Upper lobe of left lung (tissue), 4 donors: ENCODE measurements around the gene MOB2.

Experiments used
- CTCF ChIP-seq, 6 experiments: fragments of 450-650 bp in 4 of 6; fragments of 200-600 bp in 2 of 6; sonication (generic) in 2 of 6; IDR thresholded peaks; one replicate each; pipeline ENCODE4 v1.5.1; 2016 to 2019; ENCODE audit warnings: antibody characterized with exemption in 6 of 6
- POLR2A ChIP-seq, 4 donors: fragments of 450-650 bp; IDR thresholded peaks; one replicate each; pipeline ENCODE4 v1.5.1; 2016 to 2017; ENCODE audit warnings: antibody characterized with exemption in 4 of 4, mild to moderate bottlenecking in 2 of 4
- POLR2AphosphoS5 ChIP-seq, 2 donors: sonication (generic); formaldehyde crosslinking; IDR thresholded peaks; one replicate each; pipeline ENCODE4 v1.5.1; 2017; ENCODE audit warnings: antibody characterized with exemption in 2 of 2

GRCh38 chr11:1461826-1462697 lies 24.5 kb downstream of the MOB2 start:
- TF ChIP-seq CTCF (IDR thresholded peaks at IDR 0.05) (no peak), POLR2A (IDR thresholded peaks at IDR 0.05) (no peak), POLR2AphosphoS5 (IDR thresholded peaks at IDR 0.05) (no peak)
